H1 (cell line): ENCODE measurements around the gene TTC34. TPM values are rescaled to one million over a fixed set of nuclear protein-coding genes. Genes with fewer than 3 reads are reported as not detected.

Source experiments
- CTCF ChIA-PET: fragments of 300-600 bp; sonication (Branson Sonifier 250); formaldehyde crosslinking; loops from one replicate; lab custom pipeline; 2021; ENCODE audit not compliant: partially characterized antibody; lab: Charles Lee
- POLR2A ChIA-PET: fragments of 300-600 bp; sonication (Branson Sonifier 250); formaldehyde crosslinking; loops from one replicate; lab custom pipeline; 2021; ENCODE audit warnings: inconsistent platforms; ENCODE audit not compliant: partially characterized antibody; lab: Charles Lee
- DNase-seq, 2 experiments: peaks; one replicate each; pipeline versions ENCODE4 v3.0.0 to v3.0.0-alpha.2; 2010 to 2022; ENCODE audit warnings: low spot score in 2 of 2, low read depth in 1 of 2, mixed read lengths in 1 of 2
- FAIRE-seq: peaks from 2 replicates; lab custom pipeline; 2011; peaks lifted over from hg19 to GRCh38; lab: Jason Lieb, UNC
- H2AFZ ChIP-seq: 2 replicates; pipeline ENCODE4 v1.8.1; 2012; ENCODE audit warnings: low read length, inconsistent platforms
- H2AK5ac ChIP-seq: 2 replicates; pipeline ENCODE4 v1.6.1; 2013; ENCODE audit warnings: low read depth, low read length
- H2BK120ac ChIP-seq: replicated peaks from 2 replicates; pipeline ENCODE3; 2013; ENCODE audit warnings: low read depth, low read length, inconsistent platforms
- H2BK12ac ChIP-seq: 2 replicates; pipeline ENCODE4 v1.6.1; 2013; ENCODE audit warnings: low read depth, low read length
- H2BK15ac ChIP-seq: 2 replicates; pipeline ENCODE4 v1.6.1; 2013; ENCODE audit warnings: low read length
- H2BK20ac ChIP-seq: 2 replicates; pipeline ENCODE4 v1.6.1; 2013; ENCODE audit warnings: low read length
- H2BK5ac ChIP-seq: 2 replicates; pipeline ENCODE4 v1.6.1; 2013; ENCODE audit warnings: low read depth, low read length
- H3K14ac ChIP-seq: 2 replicates; pipeline ENCODE4 v1.6.1; 2013; ENCODE audit warnings: inconsistent platforms; ENCODE audit not compliant: insufficient read length
- H3K18ac ChIP-seq: 2 replicates; pipeline ENCODE4 v1.6.1; 2013; ENCODE audit warnings: low read length; ENCODE audit errors: extremely low read depth
- H3K23ac ChIP-seq: 2 replicates; pipeline ENCODE4 v1.6.1; 2013; ENCODE audit warnings: inconsistent platforms; ENCODE audit not compliant: insufficient read length
- H3K23me2 ChIP-seq: 2 replicates; pipeline ENCODE4 v1.6.1; 2013; ENCODE audit warnings: low read depth, low read length
- H3K27ac ChIP-seq: 2 replicates; pipeline ENCODE4 v1.6.1; 2011; ENCODE audit warnings: low read depth, low read length, inconsistent platforms
- H3K27me3 ChIP-seq, 4 experiments: replicated peaks in 1 of 4; 1 replicate in 1 of 4; 2 replicates in 3 of 4; pipeline versions ENCODE4 v1.6.1 to v1.8.1; 2011 to 2013; ENCODE audit warnings: low read length in 3 of 4, mild to moderate bottlenecking in 3 of 4, inconsistent platforms in 2 of 4, mixed read lengths in 2 of 4, moderate library complexity in 1 of 4; ENCODE audit not compliant: control insufficient read depth in 3 of 4, insufficient read depth in 3 of 4; ENCODE audit errors: extremely low read depth in 1 of 4
- H3K36me3 ChIP-seq, 4 experiments: 2 replicates each; pipeline versions ENCODE4 v1.6.1 to v1.8.1; 2011 to 2013; ENCODE audit warnings: mild to moderate bottlenecking in 4 of 4, low read length in 3 of 4, moderate library complexity in 2 of 4, control low read depth in 1 of 4, inconsistent platforms in 1 of 4; ENCODE audit not compliant: insufficient read depth in 4 of 4, control insufficient read depth in 2 of 4
- H3K4ac ChIP-seq: replicated peaks from 2 replicates; pipeline ENCODE3; 2013; ENCODE audit warnings: low read length, low read depth, mixed read lengths, inconsistent platforms; ENCODE audit not compliant: insufficient read length
- H3K4me1 ChIP-seq, 4 experiments: replicated peaks in 1 of 4; 1 replicate in 1 of 4; 2 replicates in 3 of 4; pipeline versions ENCODE4 v1.6.1 to v1.8.1; 2011 to 2013; ENCODE audit warnings: low read length in 3 of 4, inconsistent platforms in 2 of 4, mixed read lengths in 1 of 4; ENCODE audit not compliant: insufficient read depth in 4 of 4, control insufficient read depth in 3 of 4
- H3K4me2 ChIP-seq, 2 experiments: 2 replicates each; pipeline versions ENCODE4 v1.6.1 to v1.8.1; 2011 to 2013; ENCODE audit warnings: low read depth in 2 of 2, low read length in 2 of 2, control low read depth in 1 of 2, inconsistent platforms in 1 of 2, mild to moderate bottlenecking in 1 of 2; ENCODE audit not compliant: insufficient read depth in 1 of 2
- H3K4me3 ChIP-seq, 4 experiments: fragments of 200-600, 300-600 bp in 1 of 4; sonication (generic), shearing (Covaris generic), sonication (Bioruptor Twin) in 1 of 4; 2 replicates each; pipeline versions ENCODE4 v1.5.1 to v1.8.1; 2011 to 2016; ENCODE audit warnings: low read length in 4 of 4, low read depth in 3 of 4, control low read depth in 2 of 4, inconsistent platforms in 2 of 4, mild to moderate bottlenecking in 2 of 4, mixed read lengths in 1 of 4, moderate library complexity in 1 of 4; ENCODE audit not compliant: insufficient read depth in 2 of 4; ENCODE audit errors: extremely low read depth in 1 of 4
- H3K56ac ChIP-seq: replicated peaks from 2 replicates; pipeline ENCODE3; 2013; ENCODE audit warnings: low read depth, mild to moderate bottlenecking, mixed read lengths, low read length, inconsistent platforms; ENCODE audit not compliant: insufficient read length
- H3K79me1 ChIP-seq: 2 replicates; pipeline ENCODE4 v1.6.1; 2013; ENCODE audit warnings: low read depth, low read length, control low read depth
- H3K79me2 ChIP-seq, 2 experiments: 2 replicates each; pipeline versions ENCODE4 v1.6.1 to v1.8.1; 2012 to 2013; ENCODE audit warnings: low read length in 2 of 2, mild to moderate bottlenecking in 2 of 2, inconsistent platforms in 1 of 2; ENCODE audit not compliant: insufficient read depth in 2 of 2, control insufficient read depth in 1 of 2
- H3K9ac ChIP-seq, 4 experiments: replicated peaks in 1 of 4; 1 replicate in 1 of 4; 2 replicates in 3 of 4; pipeline versions ENCODE4 v1.6.1 to v1.8.1; 2011 to 2013; ENCODE audit warnings: low read depth in 3 of 4, low read length in 3 of 4, control low read depth in 2 of 4, mild to moderate bottlenecking in 2 of 4, moderate library complexity in 2 of 4, inconsistent platforms in 1 of 4; ENCODE audit errors: extremely low read depth in 1 of 4
- H3K9me3 ChIP-seq, 2 experiments: 2 replicates each; pipeline versions ENCODE4 v1.6.1 to v1.8.1; 2012 to 2013; ENCODE audit warnings: mild to moderate bottlenecking in 2 of 2, moderate library complexity in 2 of 2, control low read depth in 1 of 2, inconsistent platforms in 1 of 2, low read depth in 1 of 2, low read length in 1 of 2, mixed read lengths in 1 of 2; ENCODE audit not compliant: insufficient read depth in 2 of 2
- H4K20me1 ChIP-seq, 2 experiments: replicated peaks in 1 of 2; 2 replicates each; pipeline versions ENCODE3 to v1.8.1; 2011 to 2013; ENCODE audit warnings: inconsistent platforms in 2 of 2, low read length in 2 of 2, mild to moderate bottlenecking in 1 of 2; ENCODE audit not compliant: insufficient read depth in 2 of 2, control insufficient read depth in 1 of 2
- H4K5ac ChIP-seq: 2 replicates; pipeline ENCODE4 v1.6.1; 2013; ENCODE audit warnings: low read length, low read depth, mixed read lengths, inconsistent platforms; ENCODE audit not compliant: insufficient read length
- H4K8ac ChIP-seq: 2 replicates; pipeline ENCODE4 v1.8.0; 2013; ENCODE audit warnings: mild to moderate bottlenecking, moderate library complexity, low read length, inconsistent platforms; ENCODE audit not compliant: insufficient read depth; ENCODE audit errors: extremely low read depth
- H4K91ac ChIP-seq: replicated peaks from 2 replicates; pipeline ENCODE3; 2013; ENCODE audit warnings: low read length, mixed read lengths, inconsistent platforms; ENCODE audit not compliant: insufficient read length
- CEBPB ChIP-seq: IDR thresholded peaks from 2 replicates; pipeline ENCODE4 v1.6.1; 2012; ENCODE audit warnings: low read depth, low read length
- CREB1 ChIP-seq: IDR thresholded peaks from 2 replicates; pipeline ENCODE4 v1.6.1; 2012; ENCODE audit warnings: inconsistent platforms
- FOSL1 ChIP-seq: IDR thresholded peaks from 2 replicates; pipeline ENCODE4 v1.6.1; 2011; ENCODE audit warnings: mild to moderate bottlenecking, low read depth, low read length, moderate library complexity; ENCODE audit not compliant: insufficient read depth
- JUN ChIP-seq: IDR thresholded peaks from 2 replicates; pipeline ENCODE4 v1.6.1; 2011; ENCODE audit warnings: low read depth, mild to moderate bottlenecking, improper control_type of control experiment, low read length
- KDM1A ChIP-seq: fragments of 200-600, 300-600 bp; sonication (generic); IDR thresholded peaks from 2 replicates; pipeline ENCODE4 v1.7.1; 2016; ENCODE audit warnings: mild to moderate bottlenecking, low read length, borderline replicate concordance
- KDM4A ChIP-seq: IDR thresholded peaks from one replicate; pipeline ENCODE4 v1.7.1; 2012; ENCODE audit warnings: low read depth, mild to moderate bottlenecking, moderate library complexity, low read length, inconsistent platforms; ENCODE audit not compliant: severe bottlenecking
- KDM5A ChIP-seq: fragments of 200-600 bp; IDR thresholded peaks from 2 replicates; pipeline ENCODE4 v1.7.1; 2012; ENCODE audit warnings: mild to moderate bottlenecking, low read length, inconsistent platforms, mixed read lengths
- NANOG ChIP-seq: IDR thresholded peaks from 2 replicates; pipeline ENCODE4 v1.6.1; 2011; ENCODE audit warnings: low read length, low read depth, mild to moderate bottlenecking, inconsistent platforms; ENCODE audit not compliant: insufficient read depth, poor library complexity, severe bottlenecking
- RXRA ChIP-seq: IDR thresholded peaks from 2 replicates; pipeline ENCODE4 v1.6.1; 2011; ENCODE audit warnings: low read depth, mild to moderate bottlenecking, low read length, moderate library complexity; ENCODE audit not compliant: insufficient read depth
- SIX5 ChIP-seq: IDR thresholded peaks from 2 replicates; pipeline ENCODE4 v1.6.1; 2011; ENCODE audit warnings: mild to moderate bottlenecking, low read depth, low read length
- SP1 ChIP-seq: IDR thresholded peaks from 2 replicates; pipeline ENCODE4 v1.6.1; 2011; ENCODE audit warnings: low read depth, low read length
- TAF1 ChIP-seq: IDR thresholded peaks from 2 replicates; pipeline ENCODE4 v1.6.1; 2011; ENCODE audit warnings: mild to moderate bottlenecking, low read depth, low read length
- TBP ChIP-seq: IDR thresholded peaks from 2 replicates; pipeline ENCODE4 v1.6.1; 2011; ENCODE audit warnings: low read depth, low read length, improper control_type of control experiment
- WGBS, 2 experiments: shearing (Covaris generic) in 1 of 2; methylation state at CpG; one replicate each; pipeline versions ENCODE4 v1.1.6 to v1.1.7; 2013 to 2015; ENCODE audit warnings: low lambda C conversion rate in 2 of 2, mixed read lengths in 2 of 2, inconsistent platforms in 1 of 2, low coverage in 1 of 2, missing lambda C conversion rate in 1 of 2; ENCODE audit not compliant: insufficient replicate concordance in 2 of 2, insufficient coverage in 1 of 2, insufficient read length in 1 of 2; ENCODE audit errors: extremely low coverage in 1 of 2, missing lambda C conversion rate in 1 of 2; 5-methylcytosine and 5-hydroxymethylcytosine counted together
- polyA plus RNA-seq, 7 experiments: library from polyadenylated mRNA; depleted of rRNA in 3 of 7; stranded (reverse) in 5 of 7; unstranded in 2 of 7; fragments of >200 nt in 5 of 7; fragments of 200-250 nt in 2 of 7; gene quantifications; 1 replicate in 5 of 7; 2 replicates in 1 of 7; 4 replicates in 1 of 7; pipeline versions ENCODE4 v1.2.1 to v1.2.3, GENCODE V29; 2011 to 2013; ENCODE audit warnings: missing spikeins in 2 of 7, mixed read lengths in 2 of 7
- total RNA-seq: library from RNA; stranded (reverse); fragmentation: NEBNext Ultra II Directional; extraction: Animal tissue kit (Norgen Biotek cat#: 25700); gene quantifications from 2 replicates; pipeline ENCODE4 v1.2.1, GENCODE V29; 2021

Gene TTC34
- total and polyA plus RNA-seq, 2 of the 8 experiments (the other 6 are each of a cell fraction or from before 2014, with no cell fraction given), result 0.23 to 0.50 TPM

DNA sequence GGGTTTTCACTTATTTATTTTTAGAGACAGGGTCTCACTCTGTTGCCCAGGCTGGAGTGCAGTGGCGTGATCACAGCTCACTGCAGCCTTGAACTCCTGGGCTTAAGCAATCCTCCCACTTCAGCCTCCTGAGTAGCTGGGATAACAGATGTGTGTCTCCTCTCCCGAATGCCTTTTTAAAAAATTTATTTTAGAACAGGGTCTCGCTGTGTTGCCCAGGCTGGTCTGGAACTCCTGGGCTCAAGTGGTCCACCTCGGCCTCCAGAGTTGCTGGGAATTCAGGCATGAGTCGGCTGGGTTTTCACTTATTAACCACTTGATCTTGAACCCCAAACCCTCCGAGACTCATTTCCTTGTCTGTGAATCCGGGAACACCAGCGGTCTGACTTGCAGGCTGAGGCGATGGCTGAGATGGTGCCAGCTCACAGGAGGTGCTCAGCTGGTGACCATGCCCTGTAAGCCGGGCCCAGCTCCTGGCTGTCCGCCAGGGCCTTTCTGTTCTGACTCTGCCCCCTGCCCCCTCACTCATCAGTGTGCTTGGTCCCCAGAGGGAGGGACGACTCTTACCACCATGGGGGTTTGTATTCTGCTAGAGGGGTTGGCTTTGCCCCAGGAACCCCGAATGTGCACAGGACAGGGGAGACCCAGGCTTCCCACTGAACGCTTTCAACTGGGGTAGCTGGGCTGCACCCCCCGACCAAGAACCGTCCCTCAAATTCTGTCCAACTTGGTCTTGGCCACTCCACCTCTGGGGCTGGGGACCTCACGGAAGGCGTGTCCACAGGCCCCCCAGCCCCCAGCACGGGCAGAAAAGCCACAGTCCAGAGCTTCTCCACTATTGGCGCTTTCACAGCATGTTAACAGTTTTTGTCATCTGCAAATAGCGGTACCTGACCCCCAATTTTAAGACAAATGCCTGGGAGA, 191.2 kb downstream of the TTC34 start:
- Histone ChIP-seq H3K79me2 (no peaks in the 10 kb centered on the region), H2BK120ac (no peak overlapping the region), H3K23ac (no peak overlapping the region), H3K4me3 (peak overlapping the region in 1 of 4 experiments; percentile 52; a peak in 2 of 8 replicates), H3K79me1 (no peaks in the 10 kb centered on the region), H3K23me2 (no peaks in the 10 kb centered on the region), H4K8ac (0 out of 2 replicates have a peak overlapping the region, but pooled peaks have one; percentile 25), H3K4me2 (peak overlapping the region; percentile 4 to 53; a peak in 3 of 4 replicates), H4K20me1 (no peaks in the 10 kb centered on the region), H2BK12ac (no peak overlapping the region), H3K14ac (no peak overlapping the region), H3K9me3 (peaks cover 0 to 8% of the 10 kb centered on the region in 2 experiments; a peak in 3 of 4 replicates), H2BK15ac (no peak overlapping the region), H2BK5ac (no peak overlapping the region), H4K91ac (no peak overlapping the region), H3K4ac (no peak overlapping the region), H2BK20ac (no peak overlapping the region), H2AK5ac (no peak overlapping the region), H3K27ac (no peak overlapping the region), H4K5ac (no peak overlapping the region), H3K36me3 (no peaks in the 10 kb centered on the region), H3K27me3 (peaks cover 0 to 3% (median 0%) of the 10 kb centered on the region in 4 experiments; a peak in 1 of 7 replicates), H3K18ac (no peak overlapping the region), H3K56ac (no peak overlapping the region), H2AFZ (no peak overlapping the region), H3K4me1 (peaks cover 0 to 3% (median 0%) of the 10 kb centered on the region in 4 experiments; a peak in 2 of 7 replicates), H3K9ac (no peak overlapping the region)
- FAIRE-seq (no peak), DNase-seq (peak in 1 of 2 experiments; percentile 28)
- ChIA-PET POLR2A (no interaction called here), CTCF (interaction anchor here (0.9 kb wide), 1 partner anchor 19 kb away, joined by 4 read pairs; no protein-coding TSS in a partner anchor)
- 83% methylated on average over 21 of the region's 21 CpGs; no CpG with 5 or more reads in 1 of the 2 experiments for WGBS, 2 experiments
- TF ChIP-seq KDM1A (no peak), SIX5 (no peak), RXRA (no peak), JUN (no peak), CEBPB (no peak), CREB1 (no peak), SP1 (no peak), KDM4A (no peak), TBP (no peak), KDM5A (no peak), TAF1 (no peak), FOSL1 (no peak), NANOG (no peak)
